HepG2 (cell line): ENCODE results near the gene PDLIM7. TPM values are rescaled to one million over a fixed set of nuclear protein-coding genes. Genes with fewer than 3 reads are reported as not detected.
A peak's percentile ranks its signal among the peaks of the same experiment; 100 is the strongest.

Experiments
- DR1 ChIP-seq: sonication (generic); formaldehyde crosslinking; IDR thresholded peaks from 2 replicates; pipeline ENCODE4 v1.8.0; 2021; ENCODE audit warnings: mild to moderate bottlenecking, missing genetic modification reagents, inconsistent platforms
- FLYWCH1 ChIP-seq: sonication (generic); formaldehyde crosslinking; IDR thresholded peaks from 2 replicates; pipeline ENCODE4 v1.8.1; 2023; ENCODE audit warnings: mild to moderate bottlenecking, missing genetic modification reagents
- FOSL2 ChIP-seq: sonication (generic); formaldehyde crosslinking; IDR thresholded peaks from 2 replicates; pipeline ENCODE4 v1.4.0; 2020; ENCODE audit warnings: missing genetic modification reagents
- HDAC6 ChIP-seq: fragments of 200-600 bp; sonication (generic); IDR thresholded peaks from 2 replicates; pipeline ENCODE4 v1.7.0; 2017; ENCODE audit warnings: mild to moderate bottlenecking, antibody characterized with exemption, low read length, low read depth
- KIAA2018 ChIP-seq: sonication (generic); formaldehyde crosslinking; IDR thresholded peaks from 2 replicates; pipeline ENCODE4 v1.5.0; 2020; ENCODE audit warnings: mild to moderate bottlenecking, missing genetic modification reagents, borderline replicate concordance
- MED1 ChIP-seq: sonication (generic); formaldehyde crosslinking; IDR thresholded peaks from 2 replicates; pipeline ENCODE4 v1.4.0; 2020; ENCODE audit warnings: missing genetic modification reagents
- NFKB2 ChIP-seq: sonication (generic); formaldehyde crosslinking; IDR thresholded peaks from 2 replicates; pipeline ENCODE4 v1.4.0; 2020; ENCODE audit warnings: missing genetic modification reagents, borderline replicate concordance
- PLRG1 ChIP-seq: fragments of 450-650 bp; conservative IDR thresholded peaks from 2 replicates; pipeline ENCODE4 v1.6.1; 2016
- PTBP1 ChIP-seq: fragments of 200-400 bp; formaldehyde crosslinking; IDR thresholded peaks from 2 replicates; pipeline ENCODE4 v1.6.1; 2018; ENCODE audit warnings: low read length, low read depth; ENCODE audit not compliant: poor library complexity, severe bottlenecking
- SRSF9 ChIP-seq: fragments of 200-400 bp; formaldehyde crosslinking; IDR thresholded peaks from 2 replicates; pipeline ENCODE4 v1.6.1; 2018; ENCODE audit warnings: borderline replicate concordance, mild to moderate bottlenecking, low read depth, low read length; ENCODE audit not compliant: insufficient read depth, poor library complexity, severe bottlenecking
- THAP8 ChIP-seq: sonication (generic); formaldehyde crosslinking; IDR thresholded peaks from 2 replicates; pipeline ENCODE4 v1.5.1; 2020; ENCODE audit warnings: missing genetic modification reagents, mild to moderate bottlenecking, borderline replicate concordance
- TP53 ChIP-seq: sonication (generic); formaldehyde crosslinking; conservative IDR thresholded peaks from 2 replicates; pipeline ENCODE4 v1.4.0; 2020; ENCODE audit warnings: missing genetic modification reagents
- ZBTB39 ChIP-seq: sonication (generic); formaldehyde crosslinking; IDR thresholded peaks from 2 replicates; pipeline ENCODE4 v1.5.0; 2020; ENCODE audit warnings: missing genetic modification reagents
- ZNF12 ChIP-seq: sonication (generic); formaldehyde crosslinking; IDR thresholded peaks from 2 replicates; pipeline ENCODE4 v1.5.0; 2020; ENCODE audit warnings: missing genetic modification reagents
- ZNF564 ChIP-seq: sonication (generic); formaldehyde crosslinking; IDR thresholded peaks from 2 replicates; pipeline ENCODE4 v1.8.1; 2023; ENCODE audit warnings: mild to moderate bottlenecking, missing genetic modification reagents
- ZNF644 ChIP-seq: IDR thresholded peaks from 2 replicates; pipeline ENCODE4 v1.6.1; 2016; ENCODE audit warnings: low read depth
- ZNF672 ChIP-seq: sonication (generic); formaldehyde crosslinking; IDR thresholded peaks from 2 replicates; pipeline ENCODE4 v1.8.1; 2022; ENCODE audit warnings: missing genetic modification reagents
- ZNF841 ChIP-seq: sonication (generic); formaldehyde crosslinking; IDR thresholded peaks from 2 replicates; pipeline ENCODE4 v1.8.1; 2023; ENCODE audit warnings: missing genetic modification reagents, borderline replicate concordance
- polyA plus RNA-seq, 8 experiments: library from polyadenylated mRNA; depleted of rRNA in 3 of 8; stranded (reverse) in 7 of 8; unstranded in 1 of 8; fragments of >200 nt; fragmentation: Illumina TruSeq in 4 of 8; extraction: Trizol in 4 of 8; gene quantifications; 2 replicates each; pipeline versions ENCODE4 v1.2.1 to v1.2.3, GENCODE V29; 2011 to 2016; ENCODE audit warnings: low read depth in 4 of 8, missing spikeins in 1 of 8, mixed read lengths in 1 of 8; ENCODE audit not compliant: insufficient read depth in 1 of 8
- total RNA-seq, 5 experiments: library from RNA; depleted of rRNA; stranded (reverse); fragments of >200 nt; fragmentation: Illumina TruSeq; extraction: Trizol; gene quantifications; 2 replicates each; pipeline ENCODE4 v1.2.3, GENCODE V29; 2016; ENCODE audit warnings: low read depth in 1 of 5
- TF ChIP-seq, protein P1 (sequence below): sonication (generic); formaldehyde crosslinking; IDR thresholded peaks from 2 replicates; pipeline ENCODE4 v1.4.0; 2020; ENCODE audit warnings: low read depth, mild to moderate bottlenecking, missing genetic modification reagents

The PDLIM7 gene
- total and polyA plus RNA-seq, 2 of the 13 experiments (the other 11 are each of a cell fraction or from before 2014, with no cell fraction given) = 21.1 to 31.3 TPM

DNA sequence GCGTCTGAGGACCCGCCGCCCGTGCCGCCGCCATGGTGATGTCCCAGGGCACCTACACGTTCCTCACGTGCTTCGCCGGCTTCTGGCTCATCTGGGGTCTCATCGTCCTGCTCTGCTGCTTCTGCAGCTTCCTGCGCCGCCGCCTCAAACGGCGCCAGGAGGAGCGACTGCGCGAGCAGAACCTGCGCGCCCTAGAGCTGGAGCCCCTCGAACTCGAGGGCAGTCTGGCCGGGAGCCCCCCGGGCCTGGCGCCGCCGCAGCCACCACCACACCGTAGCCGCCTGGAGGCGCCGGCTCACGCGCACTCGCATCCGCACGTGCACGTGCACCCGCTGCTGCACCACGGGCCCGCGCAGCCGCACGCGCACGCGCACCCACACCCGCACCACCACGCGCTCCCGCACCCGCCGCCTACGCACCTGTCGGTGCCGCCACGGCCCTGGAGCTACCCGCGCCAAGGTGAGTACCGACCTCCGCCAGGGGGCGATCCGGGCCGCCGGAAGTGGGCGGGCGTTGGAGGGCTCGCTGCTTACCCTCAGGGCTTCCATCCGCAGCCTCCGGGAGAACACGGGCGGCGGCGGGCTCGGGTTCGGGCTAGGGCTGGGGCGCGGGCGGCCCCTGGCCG is 42.3 kb downstream of the PDLIM7 start (continued):
- TF ChIP-seq TP53 (CRISPR knock-in tag) (no peak), ZNF841 (CRISPR knock-in tag) (no peak), FOSL2 (CRISPR knock-in tag) (no peak), NFKB2 (CRISPR knock-in tag) (peak; percentile 36; the same call in 1 of the 2 replicates), DR1 (CRISPR knock-in tag) (no peak), ZNF644 (no peak), PLRG1 (no peak), SRSF9 (no peak), THAP8 (CRISPR knock-in tag) (no peak; the same call in none of the 2 replicates), HDAC6 (no peak), ZBTB39 (CRISPR knock-in tag) (no peak), FLYWCH1 (no peak), ZNF672 (no peak), MED1 (peak; percentile 73; the same call in 1 of the 2 replicates), KIAA2018 (CRISPR knock-in tag) (no peak), PTBP1 (no peak), ZNF564 (CRISPR knock-in tag) (peak; percentile 78), ZNF12 (CRISPR knock-in tag) (no peak)
- TF ChIP-seq, protein P1, sequence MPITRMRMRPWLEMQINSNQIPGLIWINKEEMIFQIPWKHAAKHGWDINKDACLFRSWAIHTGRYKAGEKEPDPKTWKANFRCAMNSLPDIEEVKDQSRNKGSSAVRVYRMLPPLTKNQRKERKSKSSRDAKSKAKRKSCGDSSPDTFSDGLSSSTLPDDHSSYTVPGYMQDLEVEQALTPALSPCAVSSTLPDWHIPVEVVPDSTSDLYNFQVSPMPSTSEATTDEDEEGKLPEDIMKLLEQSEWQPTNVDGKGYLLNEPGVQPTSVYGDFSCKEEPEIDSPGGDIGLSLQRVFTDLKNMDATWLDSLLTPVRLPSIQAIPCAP (CRISPR knock-in tag) = no peak
